Keratinocyte (primary cell): ENCODE data around the gene TENM4. TPM values are rescaled to one million over a fixed set of nuclear protein-coding genes. Genes with fewer than 3 reads are reported as not detected.
"Not testable (repeated sequence)": the region's sequence is repeated elsewhere in the genome, so short reads cannot be mapped to it uniquely, and the experiment has no call there.

Experiments used
- DNase-seq: peaks from one replicate; pipeline ENCODE4 v3.0.0-alpha.2; 2011; ENCODE audit warnings: low read depth, missing footprints, low spot score
- FAIRE-seq: peaks from 2 replicates; lab custom pipeline; 2011; peaks lifted over from hg19 to GRCh38; lab: Jason Lieb, UNC
- H2AFZ ChIP-seq: 2 replicates; pipeline ENCODE4 v1.6.0; 2012; ENCODE audit warnings: low read length, control low read depth, inconsistent platforms; ENCODE audit not compliant: control insufficient read depth
- H3K27ac ChIP-seq: 2 replicates; pipeline ENCODE4 v1.5.1; 2011; ENCODE audit warnings: low read length; ENCODE audit not compliant: control insufficient read depth, insufficient read depth
- H3K27me3 ChIP-seq: 3 replicates; pipeline ENCODE4 v1.6.0; 2011; ENCODE audit warnings: low read length; ENCODE audit not compliant: control insufficient read depth, insufficient read depth; ENCODE audit errors: extremely low read depth
- H3K36me3 ChIP-seq, 2 experiments: 2 replicates in 1 of 2; 3 replicates in 1 of 2; pipeline ENCODE4 v1.5.1; 2011; ENCODE audit warnings: low read length in 2 of 2, mild to moderate bottlenecking in 1 of 2; ENCODE audit not compliant: control insufficient read depth in 2 of 2, insufficient read depth in 2 of 2; ENCODE audit errors: extremely low read depth in 1 of 2
- H3K4me1 ChIP-seq: 3 replicates; pipeline ENCODE4 v1.5.1; 2011; ENCODE audit warnings: low read length; ENCODE audit not compliant: control insufficient read depth, insufficient read depth; ENCODE audit errors: extremely low read depth
- H3K4me2 ChIP-seq: 3 replicates; pipeline ENCODE4 v1.6.0; 2011; ENCODE audit warnings: low read depth, low read length; ENCODE audit not compliant: control insufficient read depth, insufficient read depth; ENCODE audit errors: extremely low read depth
- H3K4me3 ChIP-seq, 3 experiments: fragments of 200-600 bp in 1 of 3; sonication (generic) in 1 of 3; 2 replicates in 2 of 3; 3 replicates in 1 of 3; pipeline ENCODE4 v1.5.1; 2011 to 2016; ENCODE audit warnings: low read length in 3 of 3, mild to moderate bottlenecking in 3 of 3, control low read depth in 2 of 3, inconsistent platforms in 1 of 3, low read depth in 1 of 3, mixed read lengths in 1 of 3, mixed run types in 1 of 3, moderate library complexity in 1 of 3; ENCODE audit not compliant: control insufficient read depth in 2 of 3, insufficient read depth in 2 of 3; ENCODE audit errors: extremely low read depth in 1 of 3
- H3K79me2 ChIP-seq: 2 replicates; pipeline ENCODE4 v1.6.0; 2012; ENCODE audit warnings: low read length; ENCODE audit not compliant: control insufficient read depth, insufficient read depth
- H3K9ac ChIP-seq: 3 replicates; pipeline ENCODE4 v1.6.0; 2011; ENCODE audit warnings: low read length; ENCODE audit not compliant: control insufficient read depth, insufficient read depth; ENCODE audit errors: extremely low read depth
- H3K9me1 ChIP-seq: 3 replicates; pipeline ENCODE4 v1.6.0; 2011; ENCODE audit warnings: low read length; ENCODE audit not compliant: control insufficient read depth, insufficient read depth; ENCODE audit errors: extremely low read depth
- H3K9me3 ChIP-seq: 2 replicates; pipeline ENCODE4 v1.5.1; 2012; ENCODE audit warnings: low read depth, low read length; ENCODE audit not compliant: control insufficient read depth
- H4K20me1 ChIP-seq: 3 replicates; pipeline ENCODE4 v1.6.0; 2011; ENCODE audit warnings: low read length; ENCODE audit not compliant: control insufficient read depth, insufficient read depth; ENCODE audit errors: extremely low read depth
- EZH2 ChIP-seq: IDR thresholded peaks from one replicate; pipeline ENCODE4 v1.6.1; 2012; ENCODE audit warnings: inconsistent platforms, mild to moderate bottlenecking, low read length, moderate library complexity
- dilution Hi-C: fragments of 300-500 bp; cut with MboI; formaldehyde crosslinking; loops from one replicate; pipeline ENCODE4 v1.7.0; 2020; ENCODE audit warnings: low sequenced_read_pairs; ENCODE audit not compliant: extremely low pct_ligation_motif_present
- polyA plus RNA-seq, 5 experiments: library from polyadenylated mRNA; depleted of rRNA in 3 of 5; stranded (reverse) in 3 of 5; stranded (forward) in 1 of 5; unstranded in 1 of 5; fragments of >200 nt; gene quantifications; 1 replicate in 1 of 5; 2 replicates in 3 of 5; 3 replicates in 1 of 5; pipeline versions ENCODE4 v1.2.1 to v1.2.3, GENCODE V29; 2011 to 2012; ENCODE audit warnings: missing spikeins in 2 of 5, low read depth in 1 of 5, low replicate concordance in 1 of 5
- TF ChIP-seq, protein P1 (sequence below), 3 experiments: IDR thresholded peaks in 1 of 3; conservative IDR thresholded peaks in 1 of 3; optimal IDR thresholded peaks in 1 of 3; 2 replicates in 2 of 3; 3 replicates in 1 of 3; pipeline versions ENCODE3 to v1.5.1; 2011; ENCODE audit warnings: low read length in 3 of 3, mild to moderate bottlenecking in 3 of 3, moderate library complexity in 2 of 3, control low read depth in 1 of 3, inconsistent platforms in 1 of 3; ENCODE audit not compliant: insufficient read depth in 2 of 3; ENCODE audit errors: extremely low read depth in 1 of 3

Gene TENM4
- polyA plus RNA-seq, 1 donor (not counting 4 experiments of a cell fraction or from before 2014, with no cell fraction given), result 3.5 TPM

DNA sequence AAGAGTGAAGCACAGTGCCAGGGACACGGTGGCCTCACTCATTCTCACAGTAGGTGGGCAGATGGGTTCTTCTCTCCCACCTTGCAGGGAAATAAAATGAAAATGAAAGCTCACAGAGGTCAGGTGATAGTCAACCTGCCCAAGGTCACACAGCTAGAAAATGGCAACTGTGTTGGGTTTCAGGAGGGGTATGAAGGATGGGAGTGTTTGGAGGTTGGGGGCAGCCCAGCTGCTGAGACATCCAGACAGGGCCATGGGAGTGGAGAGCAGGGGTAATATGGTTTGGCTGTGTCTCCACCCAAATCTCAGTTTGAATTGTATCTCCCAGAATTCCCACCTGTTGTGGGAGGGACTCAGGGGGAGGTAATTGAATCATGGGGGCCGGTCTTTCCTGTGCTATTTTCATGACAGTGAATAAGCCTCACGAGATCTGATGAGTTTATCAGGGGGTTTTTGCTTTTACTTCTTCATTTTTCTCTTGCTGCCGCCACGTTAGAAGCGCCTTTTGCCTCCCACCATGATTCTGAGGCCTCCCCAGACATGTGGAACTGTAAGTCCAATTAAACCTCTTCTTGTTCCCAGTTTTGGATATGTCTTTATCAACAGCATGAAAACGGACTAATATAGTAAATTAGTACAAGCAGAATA lies 247.0 kb downstream of the TENM4 start:
- Histone ChIP-seq H3K4me3 (no peak overlapping the region), H3K36me3 (peaks cover 1 to 4% of the 10 kb centered on the region in 2 experiments), H4K20me1 (no peaks in the 10 kb centered on the region), H3K9me3 (no peaks in the 10 kb centered on the region), H3K27ac (no peak overlapping the region), H3K9ac (no peak overlapping the region), H3K9me1 (peaks cover 3% of the 10 kb centered on the region), H3K79me2 (no peaks in the 10 kb centered on the region), H2AFZ (no peak overlapping the region), H3K4me2 (no peak overlapping the region), H3K27me3 (no peaks in the 10 kb centered on the region), H3K4me1 (peaks cover 16% of the 10 kb centered on the region)
- DNase-seq (no peak), FAIRE-seq (no peak)
- TF ChIP-seq, protein P1, sequence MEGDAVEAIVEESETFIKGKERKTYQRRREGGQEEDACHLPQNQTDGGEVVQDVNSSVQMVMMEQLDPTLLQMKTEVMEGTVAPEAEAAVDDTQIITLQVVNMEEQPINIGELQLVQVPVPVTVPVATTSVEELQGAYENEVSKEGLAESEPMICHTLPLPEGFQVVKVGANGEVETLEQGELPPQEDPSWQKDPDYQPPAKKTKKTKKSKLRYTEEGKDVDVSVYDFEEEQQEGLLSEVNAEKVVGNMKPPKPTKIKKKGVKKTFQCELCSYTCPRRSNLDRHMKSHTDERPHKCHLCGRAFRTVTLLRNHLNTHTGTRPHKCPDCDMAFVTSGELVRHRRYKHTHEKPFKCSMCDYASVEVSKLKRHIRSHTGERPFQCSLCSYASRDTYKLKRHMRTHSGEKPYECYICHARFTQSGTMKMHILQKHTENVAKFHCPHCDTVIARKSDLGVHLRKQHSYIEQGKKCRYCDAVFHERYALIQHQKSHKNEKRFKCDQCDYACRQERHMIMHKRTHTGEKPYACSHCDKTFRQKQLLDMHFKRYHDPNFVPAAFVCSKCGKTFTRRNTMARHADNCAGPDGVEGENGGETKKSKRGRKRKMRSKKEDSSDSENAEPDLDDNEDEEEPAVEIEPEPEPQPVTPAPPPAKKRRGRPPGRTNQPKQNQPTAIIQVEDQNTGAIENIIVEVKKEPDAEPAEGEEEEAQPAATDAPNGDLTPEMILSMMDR (optimal IDR thresholded peaks at IDR 0.05 in 1 of 3, IDR thresholded peaks at IDR 0.05 in 1 of 3, conservative IDR thresholded peaks at IDR 0.05 in 1 of 3; ENCODE audit: extremely low read depth in 1 of 3, insufficient read depth in 2 of 3, low read length in 3 of 3), result no peak
- TF ChIP-seq EZH2, result no peak
- dilution Hi-C loops, result no loop called here

DNA sequence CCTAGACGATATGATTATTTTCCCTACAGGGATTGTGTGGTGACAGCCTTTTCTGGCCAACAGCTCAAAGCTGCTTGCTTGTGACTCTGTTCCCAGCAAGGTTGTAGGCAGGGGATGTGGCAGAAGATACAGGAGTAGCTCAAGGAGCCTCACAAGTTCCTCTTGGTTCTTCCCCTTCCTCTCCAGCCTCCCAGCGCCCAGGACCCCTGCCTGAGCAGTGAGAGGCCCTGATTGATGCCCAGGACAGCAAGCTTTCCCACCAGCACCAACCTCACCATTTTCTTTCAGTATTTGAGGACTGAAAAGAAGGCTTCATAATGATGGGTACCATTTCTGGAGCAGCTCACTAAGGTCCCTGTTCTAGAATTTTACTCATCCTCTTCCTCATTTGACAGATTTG lies 248.0 kb downstream of the TENM4 start:
- Histone ChIP-seq H3K79me2 (no peaks in the 10 kb centered on the region), H3K9me3 (no peaks in the 10 kb centered on the region), H3K4me3 (no peak overlapping the region), H3K27ac (no peak overlapping the region), H3K4me2 (no peak overlapping the region), H3K9ac (no peak overlapping the region), H3K4me1 (peaks cover 14% of the 10 kb centered on the region), H4K20me1 (no peaks in the 10 kb centered on the region), H2AFZ (no peak overlapping the region), H3K27me3 (no peaks in the 10 kb centered on the region), H3K9me1 (peaks cover 3% of the 10 kb centered on the region), H3K36me3 (peaks cover 1 to 4% of the 10 kb centered on the region in 2 experiments)
- dilution Hi-C loops, result no loop called here
- no peak for DNase-seq
- TF ChIP-seq EZH2, result no peak
- TF ChIP-seq, protein P1 (optimal IDR thresholded peaks at IDR 0.05 in 1 of 3, IDR thresholded peaks at IDR 0.05 in 1 of 3, conservative IDR thresholded peaks at IDR 0.05 in 1 of 3; ENCODE audit: extremely low read depth in 1 of 3, insufficient read depth in 2 of 3, low read length in 3 of 3), result no peak
- FAIRE-seq, result no peak

DNA sequence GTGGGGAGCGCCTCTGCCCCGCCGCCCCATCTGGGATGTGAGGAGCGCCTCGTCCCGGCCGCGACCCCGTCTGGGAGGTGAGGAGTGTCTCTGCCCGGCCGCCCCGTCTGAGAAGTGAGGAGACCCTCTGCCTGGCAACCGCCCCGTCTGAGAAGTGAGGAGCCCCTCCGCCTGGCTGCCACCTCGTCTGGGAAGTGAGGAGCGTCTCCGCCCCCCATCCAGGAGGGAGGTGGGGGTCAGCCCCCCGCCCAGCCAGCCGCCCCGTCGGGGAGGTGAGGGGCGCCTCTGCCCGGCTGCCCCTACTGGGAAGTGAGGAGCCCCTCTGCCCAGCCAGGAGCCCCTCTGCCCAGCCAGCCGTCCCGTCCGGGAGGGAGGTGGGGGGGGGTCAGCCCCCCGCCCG lies 249.1 kb downstream of the TENM4 start:
- H3K36me3 ChIP-seq, H3K9ac ChIP-seq, H3K27me3 ChIP-seq, FAIRE-seq, H3K9me1 ChIP-seq, H3K4me3 ChIP-seq, DNase-seq, H3K4me2 ChIP-seq, H3K27ac ChIP-seq, H3K9me3 ChIP-seq, H4K20me1 ChIP-seq, H3K79me2 ChIP-seq, H3K4me1 ChIP-seq, H2AFZ ChIP-seq, dilution Hi-C loops: not testable (repeated sequence)

DNA sequence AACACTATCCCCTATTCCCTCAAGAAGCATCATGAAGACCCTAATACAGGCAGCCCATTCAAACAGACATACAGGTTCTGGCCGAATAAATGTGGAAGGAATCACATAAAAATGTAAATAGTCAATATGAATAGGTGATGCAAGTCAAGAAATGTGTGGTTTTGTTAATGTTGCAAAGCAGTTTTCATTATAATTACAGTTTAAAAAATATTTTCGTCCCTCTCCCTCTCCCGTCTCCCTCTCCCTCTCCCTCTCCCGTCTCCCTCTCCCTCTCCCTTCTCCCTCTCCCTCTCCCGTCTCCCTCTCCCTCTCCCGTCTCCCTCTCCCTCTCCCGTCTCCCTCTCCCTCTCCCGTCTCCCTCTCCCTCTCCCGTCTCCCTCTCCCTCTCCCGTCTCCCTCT lies 250.3 kb downstream of the TENM4 start:
- H3K4me2 ChIP-seq, DNase-seq, H3K79me2 ChIP-seq, H3K9me3 ChIP-seq, H3K4me3 ChIP-seq, dilution Hi-C loops, H3K9ac ChIP-seq, H3K27ac ChIP-seq, H3K4me1 ChIP-seq, H4K20me1 ChIP-seq, H2AFZ ChIP-seq, H3K27me3 ChIP-seq, H3K36me3 ChIP-seq, FAIRE-seq, H3K9me1 ChIP-seq: not testable (repeated sequence)
